Measurements from ENCODE around the gene PSMB10. TPM values are rescaled to one million over a fixed set of nuclear protein-coding genes. Genes with fewer than 3 reads are reported as not detected.

The PSMB10 gene
- total RNA-seq, 1 donor from 2014 or later: 1.2 TPM

DNA sequence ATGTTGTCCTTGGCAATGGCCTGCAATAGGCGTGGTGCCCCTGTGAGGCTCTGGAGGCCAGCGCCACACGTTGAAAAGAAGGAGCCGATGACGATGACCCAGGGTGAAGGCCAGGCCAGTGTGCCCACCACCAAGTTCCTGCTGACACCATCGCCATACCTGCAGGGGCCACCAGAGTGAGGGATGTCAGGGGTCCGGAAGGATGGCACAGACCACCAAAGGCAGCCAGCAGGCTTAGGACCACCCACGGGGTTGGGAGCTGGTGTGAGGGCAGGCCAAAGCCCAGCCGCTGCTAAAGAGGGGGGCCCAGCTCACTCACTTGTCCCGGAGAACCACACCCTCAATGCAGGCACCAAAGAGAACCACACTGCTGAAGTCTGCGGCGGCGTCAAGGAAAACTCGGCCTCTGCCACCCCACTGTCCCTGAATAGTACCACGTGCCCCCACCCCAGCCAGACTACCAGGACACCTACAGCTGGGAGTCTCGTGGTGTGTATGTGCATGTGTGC is 13.7 kb upstream of the PSMB10 start:
- no peaks in the 10 kb centered on the region for H3F3A ChIP-seq (ENCODE audit: low read depth)
- Mint-ChIP-seq H3K4me3 (no peak overlapping the region), H3K27ac (no peak overlapping the region), H3K4me1 (no peaks in the 10 kb centered on the region), H3K9me3 (no peaks in the 10 kb centered on the region), H3K27me3 (ENCODE audit: insufficient read depth, low read depth) (peaks cover 6% of the 10 kb centered on the region), H3K36me3 (no peaks in the 10 kb centered on the region)
- H3K27ac ChIP-seq: no peak overlapping the region
- DNase-seq (ENCODE audit: low spot score): no peak
- no peaks in the 10 kb centered on the region for H3K36me3 ChIP-seq
- no peaks in the 10 kb centered on the region for H3K9me3 ChIP-seq (ENCODE audit: low read depth)
- TF ChIP-seq EZH2 (IDR thresholded peaks at IDR 0.05) (no peak), EZH2phosphoT487 (IDR thresholded peaks at IDR 0.05) (no peak)
- TF ChIP-seq, protein P1, sequence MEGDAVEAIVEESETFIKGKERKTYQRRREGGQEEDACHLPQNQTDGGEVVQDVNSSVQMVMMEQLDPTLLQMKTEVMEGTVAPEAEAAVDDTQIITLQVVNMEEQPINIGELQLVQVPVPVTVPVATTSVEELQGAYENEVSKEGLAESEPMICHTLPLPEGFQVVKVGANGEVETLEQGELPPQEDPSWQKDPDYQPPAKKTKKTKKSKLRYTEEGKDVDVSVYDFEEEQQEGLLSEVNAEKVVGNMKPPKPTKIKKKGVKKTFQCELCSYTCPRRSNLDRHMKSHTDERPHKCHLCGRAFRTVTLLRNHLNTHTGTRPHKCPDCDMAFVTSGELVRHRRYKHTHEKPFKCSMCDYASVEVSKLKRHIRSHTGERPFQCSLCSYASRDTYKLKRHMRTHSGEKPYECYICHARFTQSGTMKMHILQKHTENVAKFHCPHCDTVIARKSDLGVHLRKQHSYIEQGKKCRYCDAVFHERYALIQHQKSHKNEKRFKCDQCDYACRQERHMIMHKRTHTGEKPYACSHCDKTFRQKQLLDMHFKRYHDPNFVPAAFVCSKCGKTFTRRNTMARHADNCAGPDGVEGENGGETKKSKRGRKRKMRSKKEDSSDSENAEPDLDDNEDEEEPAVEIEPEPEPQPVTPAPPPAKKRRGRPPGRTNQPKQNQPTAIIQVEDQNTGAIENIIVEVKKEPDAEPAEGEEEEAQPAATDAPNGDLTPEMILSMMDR (IDR thresholded peaks at IDR 0.05): no peak
- H3K4me2 ChIP-seq: no peak overlapping the region
- no peak overlapping the region for H3K9ac ChIP-seq
- no peak overlapping the region for H3K4me3 ChIP-seq
- no peaks in the 10 kb centered on the region for H3K79me2 ChIP-seq (ENCODE audit: low read depth)
- no peaks in the 10 kb centered on the region for H3K27me3 ChIP-seq
- no peak overlapping the region for H2AFZ ChIP-seq (replicated peaks)
- no peaks in the 10 kb centered on the region for H3K4me1 ChIP-seq
- H4K20me1 ChIP-seq (ENCODE audit: low read depth): no peaks in the 10 kb centered on the region

DNA sequence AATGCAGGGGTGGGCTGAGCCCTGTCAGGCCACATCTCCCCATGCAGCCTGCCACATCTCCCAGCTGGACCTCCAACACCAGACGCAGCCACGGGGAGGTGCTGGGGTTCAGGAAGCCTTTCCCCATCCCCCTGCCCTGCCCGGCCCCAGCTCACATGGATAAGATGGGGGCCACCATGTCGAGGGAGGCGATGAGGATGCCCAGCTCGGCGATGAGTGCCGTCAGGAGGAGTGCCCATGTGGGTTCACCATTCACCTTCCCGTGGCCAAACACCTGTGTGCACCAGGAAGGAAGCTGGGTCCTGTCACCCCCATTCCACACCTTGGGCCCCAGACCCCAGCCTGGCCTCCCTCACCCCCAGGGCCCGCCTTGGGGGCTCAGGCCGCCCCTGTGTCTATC is 13.0 kb upstream of the PSMB10 start:
- DNase-seq (ENCODE audit: low spot score): no peak
- Histone ChIP-seq H3F3A (ENCODE audit: low read depth) (no peaks in the 10 kb centered on the region), H3K27me3 (no peaks in the 10 kb centered on the region), H4K20me1 (ENCODE audit: low read depth) (peaks cover 2% of the 10 kb centered on the region), H3K9me3 (ENCODE audit: low read depth) (no peaks in the 10 kb centered on the region), H2AFZ (replicated peaks) (no peak overlapping the region), H3K4me2 (no peak overlapping the region), H3K9ac (no peak overlapping the region), H3K27ac (no peak overlapping the region), H3K4me1 (peaks cover 2% of the 10 kb centered on the region), H3K4me3 (no peak overlapping the region), H3K79me2 (ENCODE audit: low read depth) (no peaks in the 10 kb centered on the region), H3K36me3 (no peaks in the 10 kb centered on the region)
- peaks cover 8% of the 10 kb centered on the region for H3K27me3 Mint-ChIP-seq (ENCODE audit: insufficient read depth, low read depth)
- H3K36me3 Mint-ChIP-seq: no peaks in the 10 kb centered on the region
- TF ChIP-seq EZH2 (IDR thresholded peaks at IDR 0.05): no peak
- TF ChIP-seq, protein P1 (IDR thresholded peaks at IDR 0.05): no peak
- TF ChIP-seq EZH2phosphoT487 (IDR thresholded peaks at IDR 0.05): no peak
- no peak overlapping the region for H3K4me3 Mint-ChIP-seq
- H3K4me1 Mint-ChIP-seq: peaks cover 3% of the 10 kb centered on the region
- no peaks in the 10 kb centered on the region for H3K9me3 Mint-ChIP-seq
- no peak overlapping the region for H3K27ac Mint-ChIP-seq

DNA sequence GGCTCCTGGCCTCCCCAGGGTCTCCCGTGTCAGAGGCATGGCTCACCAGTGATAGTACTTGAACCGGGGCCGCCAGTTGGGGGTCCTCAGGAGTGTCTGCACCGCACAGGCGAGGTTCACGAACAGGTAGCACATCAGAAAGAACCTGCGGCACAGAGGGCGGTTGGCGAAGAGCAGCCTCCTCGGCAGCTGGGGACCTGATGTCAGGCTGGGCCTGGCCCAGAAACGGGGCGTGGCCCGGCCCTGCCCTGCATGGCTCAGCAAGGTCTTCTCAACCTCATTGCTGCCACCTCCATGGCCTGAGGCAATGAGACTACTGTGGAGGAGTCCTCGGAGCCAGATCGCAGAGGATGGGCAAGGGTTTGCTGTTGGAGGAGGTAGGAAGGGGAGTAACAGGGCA is 11.4 kb upstream of the PSMB10 start:
- Mint-ChIP-seq H3K27me3 (ENCODE audit: insufficient read depth, low read depth) (peaks cover 8% of the 10 kb centered on the region), H3K9me3 (no peaks in the 10 kb centered on the region), H3K4me3 (no peak overlapping the region), H3K36me3 (no peaks in the 10 kb centered on the region), H3K4me1 (peaks cover 14% of the 10 kb centered on the region), H3K27ac (peak overlapping the region; percentile 20)
- Histone ChIP-seq H3K27me3 (no peaks in the 10 kb centered on the region), H3K9me3 (ENCODE audit: low read depth) (no peaks in the 10 kb centered on the region), H3K79me2 (ENCODE audit: low read depth) (no peaks in the 10 kb centered on the region), H3K4me3 (no peak overlapping the region), H3K4me1 (peaks cover 16% of the 10 kb centered on the region), H3F3A (ENCODE audit: low read depth) (peaks cover 14% of the 10 kb centered on the region), H2AFZ (replicated peaks) (no peak overlapping the region), H3K27ac (no peak overlapping the region), H3K36me3 (no peaks in the 10 kb centered on the region), H3K9ac (no peak overlapping the region), H3K4me2 (no peak overlapping the region), H4K20me1 (ENCODE audit: low read depth) (peaks cover 17% of the 10 kb centered on the region)
- TF ChIP-seq, protein P1 (IDR thresholded peaks at IDR 0.05): no peak
- DNase-seq (ENCODE audit: low spot score): no peak
